HEK293 (cell line): ENCODE measurements around the gene ACOT7.
A peak's percentile ranks its signal among the peaks of the same experiment; 100 is the strongest.
"Not testable (repeated sequence)": the region's sequence is repeated elsewhere in the genome, so short reads cannot be mapped to it uniquely, and the experiment has no call there.

ENCODE experiments used
- CTCF ChIA-PET: fragments of 350-600 bp; formaldehyde crosslinking; extraction: SDS; loops from one replicate; lab custom pipeline; 2021; ENCODE audit warnings: antibody characterized with exemption; lab: Yijun Ruan, JAX
- POLR2A ChIA-PET: fragments of 300-600 bp; formaldehyde crosslinking; extraction: SDS; loops from one replicate; lab custom pipeline; 2020; ENCODE audit warnings: antibody characterized with exemption, inconsistent platforms; lab: Yijun Ruan, JAX
- H3K27ac ChIP-seq: fragments of 200-500 bp; sonication (Bioruptor generic); 2 replicates; pipeline ENCODE4 v1.5.1; 2014; ENCODE audit warnings: low read depth, low read length, control low read depth, inconsistent platforms; ENCODE audit errors: extremely low read depth
- H3K36me3 ChIP-seq, 2 experiments: fragments of 200-500 bp in 1 of 2; sonication (Bioruptor generic) in 1 of 2; 1 replicate in 1 of 2; 2 replicates in 1 of 2; pipeline ENCODE4 v1.5.1; 2014 to 2017; ENCODE audit warnings: inconsistent platforms in 2 of 2, low read length in 2 of 2; ENCODE audit not compliant: control insufficient read depth in 2 of 2, insufficient read depth in 1 of 2
- H3K4me1 ChIP-seq: fragments of 200-500 bp; sonication (Bioruptor generic); 2 replicates; pipeline ENCODE4 v1.5.1; 2014; ENCODE audit warnings: mild to moderate bottlenecking, low read length, inconsistent platforms; ENCODE audit not compliant: control insufficient read depth, insufficient read depth
- H3K4me3 ChIP-seq: 2 replicates; pipeline ENCODE4 v1.5.1; 2011; ENCODE audit warnings: low read depth, mild to moderate bottlenecking, control low read depth, low read length, moderate library complexity
- H3K9me3 ChIP-seq: fragments of 200-500 bp; sonication (Bioruptor generic); 2 replicates; pipeline ENCODE4 v1.5.1; 2014; ENCODE audit warnings: low read depth, low read length, inconsistent platforms; ENCODE audit not compliant: control insufficient read depth, insufficient read depth
- BCL11B ChIP-seq: fragments of 450-650 bp; formaldehyde crosslinking; IDR thresholded peaks from 2 replicates; pipeline ENCODE4 v1.5.1; 2016; ENCODE audit warnings: low read depth, missing biosample characterization, missing genetic modification characterization
- EGR2 ChIP-seq: fragments of 450-650 bp; formaldehyde crosslinking; IDR thresholded peaks from 2 replicates; pipeline ENCODE4 v1.5.1; 2016; ENCODE audit warnings: low read depth, missing biosample characterization, missing genetic modification characterization
- MZF1 ChIP-seq: fragments of 450-650 bp; formaldehyde crosslinking; IDR thresholded peaks from 2 replicates; pipeline ENCODE4 v1.5.1; 2017; ENCODE audit warnings: missing biosample characterization, missing genetic modification characterization, borderline replicate concordance
- PRDM10 ChIP-seq: fragments of 450-650 bp; formaldehyde crosslinking; IDR thresholded peaks from 2 replicates; pipeline ENCODE4 v1.5.1; 2016; ENCODE audit warnings: missing biosample characterization, missing genetic modification characterization
- ZBTB1 ChIP-seq: fragments of 450-650 bp; formaldehyde crosslinking; IDR thresholded peaks from 2 replicates; pipeline ENCODE4 v1.5.1; 2016; ENCODE audit warnings: missing biosample characterization, missing genetic modification characterization
- ZNF10 ChIP-seq: fragments of 450-650 bp; formaldehyde crosslinking; IDR thresholded peaks from 2 replicates; pipeline ENCODE4 v1.5.1; 2017; ENCODE audit warnings: missing biosample characterization, missing genetic modification characterization
- ZNF155 ChIP-seq: fragments of 450-650 bp; formaldehyde crosslinking; IDR thresholded peaks from 2 replicates; pipeline ENCODE4 v1.5.1; 2016; ENCODE audit warnings: missing biosample characterization, missing genetic modification characterization
- ZNF175 ChIP-seq: fragments of 450-650 bp; formaldehyde crosslinking; IDR thresholded peaks from 2 replicates; pipeline ENCODE4 v1.5.1; 2016; ENCODE audit warnings: missing biosample characterization, missing genetic modification characterization
- ZNF274 ChIP-seq, 2 experiments: fragments of 200-500 bp in 1 of 2; fragments of 450-650 bp in 1 of 2; sonication (Bioruptor generic) in 1 of 2; formaldehyde crosslinking in 1 of 2; IDR thresholded peaks; 2 replicates each; pipeline versions ENCODE4 v1.5.1 to v1.6.1; 2014 to 2016; ENCODE audit warnings: borderline replicate concordance in 1 of 2, inconsistent platforms in 1 of 2, low read length in 1 of 2, missing biosample characterization in 1 of 2, missing genetic modification characterization in 1 of 2
- ZNF311 ChIP-seq: fragments of 450-650 bp; formaldehyde crosslinking; IDR thresholded peaks from 2 replicates; pipeline ENCODE4 v1.5.1; 2017; ENCODE audit warnings: missing biosample characterization, missing genetic modification characterization, borderline replicate concordance
- ZNF341 ChIP-seq: fragments of 450-650 bp; formaldehyde crosslinking; IDR thresholded peaks from 2 replicates; pipeline ENCODE4; 2016; ENCODE audit warnings: low read depth, missing biosample characterization, missing genetic modification characterization
- ZNF518A ChIP-seq: fragments of 450-650 bp; formaldehyde crosslinking; conservative IDR thresholded peaks from 2 replicates; pipeline ENCODE4 v1.5.1; 2016; ENCODE audit warnings: low read depth, missing biosample characterization, missing genetic modification characterization
- ZNF521 ChIP-seq: fragments of 450-650 bp; formaldehyde crosslinking; IDR thresholded peaks from 2 replicates; pipeline ENCODE4 v1.5.1; 2017; ENCODE audit warnings: missing biosample characterization, mild to moderate bottlenecking, missing genetic modification characterization
- ZNF639 ChIP-seq: fragments of 450-650 bp; formaldehyde crosslinking; IDR thresholded peaks from 2 replicates; pipeline ENCODE4 v1.5.1; 2016; ENCODE audit warnings: missing biosample characterization, missing genetic modification characterization
- ZNF660 ChIP-seq: fragments of 450-650 bp; IDR thresholded peaks from 2 replicates; pipeline ENCODE4 v1.5.1; 2018; ENCODE audit warnings: missing biosample characterization, mild to moderate bottlenecking, missing genetic modification characterization
- ZNF768 ChIP-seq: fragments of 450-650 bp; formaldehyde crosslinking; IDR thresholded peaks from 2 replicates; pipeline ENCODE4 v1.5.1; 2018; ENCODE audit warnings: missing biosample characterization, mild to moderate bottlenecking, missing genetic modification characterization
- TF ChIP-seq, protein P1 (sequence below): fragments of 450-650 bp; formaldehyde crosslinking; IDR thresholded peaks from 2 replicates; pipeline ENCODE4 v1.5.1; 2016; ENCODE audit warnings: missing biosample characterization, missing genetic modification characterization, borderline replicate concordance

ACOT7 gene

DNA sequence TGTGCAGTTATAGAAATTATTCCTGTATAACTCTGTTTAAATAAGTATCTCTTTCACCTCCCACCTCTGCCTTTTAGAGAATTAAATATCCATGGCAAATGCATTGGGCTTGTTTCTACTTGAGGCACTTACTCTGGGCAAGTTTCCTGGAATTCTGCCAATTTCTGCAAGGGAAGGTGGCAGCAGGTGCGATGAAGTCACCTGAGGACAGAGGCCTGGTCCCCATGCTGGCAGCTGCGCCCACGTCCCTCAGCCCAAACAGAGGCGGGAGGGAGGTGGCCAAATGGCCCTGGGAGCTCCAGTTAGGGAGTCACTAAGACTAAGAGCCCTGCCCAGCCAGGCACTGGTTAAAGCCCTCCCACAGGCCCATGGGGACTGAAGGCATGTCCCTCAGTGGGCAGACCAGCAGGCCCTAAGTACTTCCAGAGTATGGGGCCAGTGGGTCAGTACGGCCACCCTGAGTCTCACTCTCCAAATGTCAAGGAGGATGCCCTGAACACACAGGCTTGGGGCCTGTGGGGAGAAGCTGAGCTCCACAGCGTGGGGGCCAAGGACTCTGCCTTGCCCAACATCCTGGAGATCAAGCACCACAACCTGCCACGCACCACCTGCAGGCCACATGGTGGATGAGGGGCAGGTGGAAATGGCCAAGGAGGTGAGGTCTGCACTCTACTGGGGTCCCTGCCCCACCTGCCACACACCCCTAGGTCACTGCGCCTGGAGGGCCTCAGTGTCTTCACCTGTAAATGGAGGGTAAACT, 19.4 kb downstream of the ACOT7 start (continued):
- TF ChIP-seq ZNF660, result no peak
- no peak; the same call in 1 of the 2 replicates for TF ChIP-seq PRDM10 (tag by site-specific recombination)
- no peak for TF ChIP-seq ZNF155
- no peak for TF ChIP-seq ZNF768 (tag by site-specific recombination)
- TF ChIP-seq MZF1 (tag by site-specific recombination), result no peak
- no peak for TF ChIP-seq ZNF518A
- no peak for TF ChIP-seq ZNF274 (IDR thresholded peaks at IDR 0.05; ENCODE audit: low read length)
- no peak for TF ChIP-seq ZNF274 (tag by site-specific recombination; IDR thresholded peaks at IDR 0.05; ENCODE audit: borderline replicate concordance)
- no peak for TF ChIP-seq BCL11B (tag by site-specific recombination)
- no peak for TF ChIP-seq ZNF10
- TF ChIP-seq ZNF341 (tag by site-specific recombination), result no peak
- peak; percentile 65; the same call in 1 of the 2 replicates for TF ChIP-seq EGR2 (tag by site-specific recombination)
- TF ChIP-seq ZNF639 (tag by site-specific recombination), result no peak
- no peak for TF ChIP-seq ZBTB1 (tag by site-specific recombination)
- no peak for TF ChIP-seq ZNF521 (tag by site-specific recombination)
- TF ChIP-seq ZNF311, result no peak
- TF ChIP-seq, protein P1, sequence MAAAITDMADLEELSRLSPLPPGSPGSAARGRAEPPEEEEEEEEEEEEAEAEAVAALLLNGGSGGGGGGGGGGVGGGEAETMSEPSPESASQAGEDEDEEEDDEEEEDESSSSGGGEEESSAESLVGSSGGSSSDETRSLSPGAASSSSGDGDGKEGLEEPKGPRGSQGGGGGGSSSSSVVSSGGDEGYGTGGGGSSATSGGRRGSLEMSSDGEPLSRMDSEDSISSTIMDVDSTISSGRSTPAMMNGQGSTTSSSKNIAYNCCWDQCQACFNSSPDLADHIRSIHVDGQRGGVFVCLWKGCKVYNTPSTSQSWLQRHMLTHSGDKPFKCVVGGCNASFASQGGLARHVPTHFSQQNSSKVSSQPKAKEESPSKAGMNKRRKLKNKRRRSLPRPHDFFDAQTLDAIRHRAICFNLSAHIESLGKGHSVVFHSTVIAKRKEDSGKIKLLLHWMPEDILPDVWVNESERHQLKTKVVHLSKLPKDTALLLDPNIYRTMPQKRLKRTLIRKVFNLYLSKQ, result no peak
- TF ChIP-seq ZNF175 (tag by site-specific recombination), result no peak
- TF ChIP-seq, all 188 proteins: peak for 6

DNA sequence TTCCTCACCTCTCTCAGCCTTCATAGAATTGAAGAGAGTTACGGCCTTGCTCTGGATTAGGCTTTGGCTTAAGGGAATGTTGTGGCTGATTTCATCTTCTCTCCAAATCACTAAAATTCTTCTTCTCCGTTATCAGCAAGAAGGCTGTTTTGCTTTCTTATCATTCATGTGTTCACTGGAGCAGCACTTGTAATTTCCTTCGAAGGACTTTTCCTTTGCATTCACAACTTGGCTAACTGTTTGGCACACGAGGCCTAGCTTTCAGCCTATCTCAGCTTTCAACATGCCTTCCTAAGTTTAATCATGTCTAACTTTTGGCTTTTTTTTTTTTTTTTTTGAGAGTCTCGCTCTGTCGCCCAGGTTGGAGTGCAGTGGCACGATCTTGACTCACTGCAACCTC, 21.3 kb downstream of the ACOT7 start:
- H3K9me3 ChIP-seq, H3K27ac ChIP-seq, H3K4me3 ChIP-seq, H3K4me1 ChIP-seq: not testable (repeated sequence)
- POLR2A ChIA-PET, result interaction anchor here (0.7 to 2.4 kb wide), 3 partner anchors 19 to 113 kb away, joined by 3 to 6 read pairs (median 3); partner anchors contain the start of gene ACOT7
- H3K36me3 ChIP-seq, result peaks cover 0 to 10% of the 10 kb centered on the region in 2 experiments; a peak in 2 of 3 replicates
- CTCF ChIA-PET, result interaction anchor here (0.6 to 1.3 kb wide), 8 partner anchors 9 to 189 kb away, joined by 3 to 5 read pairs (median 3); no protein-coding TSS in a partner anchor
